Measurements from ENCODE around the gene ZBTB7C.

ZBTB7C gene

DNA sequence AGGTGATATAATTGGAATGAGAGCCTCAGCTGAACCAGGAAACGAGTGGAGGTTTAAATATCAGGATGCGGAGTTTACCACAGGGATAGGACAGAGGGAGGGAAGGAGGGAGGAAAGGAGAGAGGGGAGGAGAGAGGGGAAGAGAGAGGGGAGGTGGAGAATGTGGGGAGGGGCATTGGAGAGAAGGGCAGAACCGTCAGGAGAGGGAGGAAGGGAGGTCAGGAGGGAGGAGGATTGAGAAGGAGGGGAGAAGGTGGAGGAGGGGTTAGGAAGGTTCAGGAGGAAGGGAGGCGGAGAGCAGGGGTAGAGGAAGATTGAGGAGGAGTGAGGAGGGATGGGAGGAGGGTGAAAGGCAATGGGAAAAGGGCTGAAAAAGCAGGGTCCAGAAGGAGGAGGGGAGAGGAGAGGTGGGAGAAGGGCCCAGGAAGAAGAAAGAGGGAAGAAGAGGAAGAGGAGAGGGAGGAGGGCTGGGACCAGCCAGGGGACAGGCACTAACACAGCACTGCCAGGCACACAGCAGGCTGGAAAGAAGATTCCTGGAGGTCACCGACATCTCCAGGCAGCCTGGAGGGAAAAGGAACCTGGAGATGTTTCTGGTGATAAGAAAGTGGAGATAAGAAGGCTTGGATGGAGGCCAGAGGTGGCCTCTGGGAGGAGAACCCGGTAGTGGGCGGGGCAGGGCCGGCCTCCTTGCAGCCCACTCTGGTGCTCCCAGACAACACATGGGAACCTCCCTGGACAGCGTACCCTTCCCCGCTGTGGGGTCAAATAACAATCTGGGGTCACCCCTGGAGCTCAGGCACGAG, 302.0 kb downstream of the ZBTB7C start:
- Mint-ChIP-seq H3K9me3 (no peaks in the 10 kb centered on the region), H3K36me3 (no peaks in the 10 kb centered on the region), H3K4me1 (no peaks in the 10 kb centered on the region), H3K27ac (no peak overlapping the region), H3K27me3 (peaks cover 27 to 51% of the 10 kb centered on the region in 2 donors), H3K4me3 (no peak overlapping the region)
- no peak for DNase-seq
- ATAC-seq (replicated peaks): no peak

DNA sequence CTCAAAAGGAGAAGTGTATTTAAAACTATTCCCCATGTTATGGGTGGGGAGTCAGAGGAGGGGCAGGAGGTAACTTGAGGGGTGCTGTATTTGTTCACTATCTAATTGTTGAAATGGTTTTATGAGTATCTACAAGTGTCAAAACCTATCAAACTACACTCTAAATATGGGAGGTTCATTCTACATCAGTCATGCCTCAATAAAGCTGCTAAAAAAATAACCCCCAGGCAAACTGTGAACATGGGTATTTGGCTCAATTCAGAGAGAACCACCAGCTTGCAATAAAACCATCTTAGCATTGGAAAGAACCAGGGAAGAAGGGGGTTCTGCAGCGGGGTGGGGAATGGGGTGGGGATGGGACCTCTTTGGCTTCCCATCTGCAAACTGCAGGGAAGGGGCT, 302.7 kb downstream of the ZBTB7C start:
- ATAC-seq (replicated peaks) (no peak), DNase-seq (no peak)
- H3K9me3 Mint-ChIP-seq: no peaks in the 10 kb centered on the region
- H3K36me3 Mint-ChIP-seq: no peaks in the 10 kb centered on the region
- H3K4me3 Mint-ChIP-seq: no peak overlapping the region
- H3K4me1 Mint-ChIP-seq: no peaks in the 10 kb centered on the region
- no peak overlapping the region for H3K27ac Mint-ChIP-seq
- peaks cover 27 to 51% of the 10 kb centered on the region in 2 donors for H3K27me3 Mint-ChIP-seq

DNA sequence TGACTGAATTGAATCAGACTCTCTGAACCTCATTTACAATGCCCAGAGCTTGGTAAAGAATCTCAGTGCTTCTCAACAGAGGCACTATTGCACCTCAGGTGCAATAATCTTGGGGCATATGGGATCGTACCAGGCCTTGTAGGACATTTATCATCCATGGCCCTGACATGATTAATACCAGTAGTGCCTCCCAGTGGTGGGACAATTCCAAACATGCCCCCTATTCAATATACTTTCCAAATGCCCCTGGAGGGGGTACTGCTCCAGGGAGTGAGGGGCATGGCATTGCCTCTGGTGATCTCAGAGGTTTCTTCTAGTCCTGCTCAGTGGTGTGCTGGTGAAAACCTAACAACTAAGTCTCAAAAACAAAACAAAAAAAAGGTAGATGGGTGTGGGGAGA, 303.9 kb downstream of the ZBTB7C start:
- ATAC-seq (replicated peaks) (no peak), DNase-seq (no peak)
- peaks cover 31 to 57% of the 10 kb centered on the region in 2 donors for H3K27me3 Mint-ChIP-seq
- no peak overlapping the region for H3K4me3 Mint-ChIP-seq
- no peaks in the 10 kb centered on the region for H3K9me3 Mint-ChIP-seq
- H3K36me3 Mint-ChIP-seq: no peaks in the 10 kb centered on the region
- H3K4me1 Mint-ChIP-seq: no peaks in the 10 kb centered on the region
- H3K27ac Mint-ChIP-seq: no peak overlapping the region

DNA sequence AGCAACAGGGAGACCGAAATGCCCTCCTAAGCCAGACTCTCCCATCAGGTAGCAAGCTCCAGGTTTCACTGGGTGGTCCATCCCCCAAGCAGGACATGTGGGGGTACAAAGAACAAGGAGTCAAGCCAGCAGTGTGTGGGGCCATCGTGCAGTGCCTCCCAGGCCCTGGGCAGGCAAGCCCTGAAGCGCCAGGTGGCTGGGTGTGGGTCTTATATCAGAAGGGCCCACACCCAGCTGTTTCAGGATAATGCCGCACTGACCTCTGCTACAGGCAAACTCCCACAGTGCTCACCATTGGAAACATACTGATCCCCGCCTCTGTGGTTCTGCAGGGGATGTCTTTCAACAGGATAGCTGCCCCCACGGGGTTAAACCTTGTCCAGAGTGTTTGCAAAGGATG, 304.5 kb downstream of the ZBTB7C start:
- ATAC-seq (replicated peaks): no peak
- no peaks in the 10 kb centered on the region for H3K36me3 Mint-ChIP-seq
- H3K9me3 Mint-ChIP-seq: no peaks in the 10 kb centered on the region
- DNase-seq: no peak
- no peak overlapping the region for H3K4me3 Mint-ChIP-seq
- no peak overlapping the region for H3K27ac Mint-ChIP-seq
- peaks cover 35 to 57% of the 10 kb centered on the region in 2 donors for H3K27me3 Mint-ChIP-seq
- H3K4me1 Mint-ChIP-seq: no peaks in the 10 kb centered on the region

DNA sequence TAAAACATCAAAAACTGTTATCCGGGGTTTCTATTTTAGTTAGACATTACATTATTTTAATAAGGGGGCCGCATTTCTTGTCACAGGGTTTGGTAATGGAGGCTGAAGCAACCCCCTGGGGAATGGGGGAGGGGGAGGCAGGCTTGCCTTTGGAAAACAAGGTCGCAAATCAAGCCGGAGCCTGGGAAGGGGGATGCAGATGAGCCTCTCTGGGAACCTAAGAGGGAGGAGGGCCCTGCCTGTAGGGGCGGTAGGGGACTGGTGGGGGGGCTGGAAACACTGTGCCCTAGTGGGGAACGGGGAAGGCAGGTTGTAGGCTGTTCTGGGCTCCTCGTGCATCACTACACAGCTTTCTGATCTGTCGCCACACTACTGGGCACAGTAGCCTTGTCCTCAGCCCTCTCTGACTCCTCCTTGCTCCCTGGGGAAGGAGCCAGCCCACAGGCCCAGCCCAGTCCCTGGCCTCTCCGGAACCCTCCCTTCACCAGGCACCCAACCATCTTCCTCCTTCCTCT, 308.5 kb downstream of the ZBTB7C start:
- H3K4me1 Mint-ChIP-seq: no peaks in the 10 kb centered on the region
- H3K27ac Mint-ChIP-seq: no peak overlapping the region
- no peaks in the 10 kb centered on the region for H3K9me3 Mint-ChIP-seq
- H3K4me3 Mint-ChIP-seq: no peak overlapping the region
- ATAC-seq (replicated peaks) (no peak), DNase-seq (no peak)
- H3K36me3 Mint-ChIP-seq: no peaks in the 10 kb centered on the region
- peaks cover 22 to 30% of the 10 kb centered on the region in 2 donors for H3K27me3 Mint-ChIP-seq

DNA sequence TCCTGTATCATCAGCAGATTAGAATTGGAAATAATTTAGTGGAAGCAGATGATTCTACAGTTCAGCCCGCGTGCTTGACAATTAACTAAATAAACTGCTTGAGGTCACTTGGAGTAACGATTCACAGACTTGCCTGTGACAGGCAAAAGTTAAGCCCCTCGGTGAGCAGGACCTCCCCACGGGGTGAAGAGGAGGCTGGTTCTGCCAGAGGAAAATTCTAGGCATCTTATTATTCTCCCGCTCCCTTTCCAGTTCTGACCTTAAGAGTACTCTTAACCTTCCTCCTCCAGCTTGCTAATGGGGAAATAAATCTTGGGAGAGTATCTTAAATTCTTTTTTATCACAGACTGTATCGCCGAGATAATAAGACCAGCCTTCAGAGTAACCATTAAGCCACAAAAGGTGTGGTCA, 309.0 kb downstream of the ZBTB7C start:
- H3K36me3 Mint-ChIP-seq: no peaks in the 10 kb centered on the region
- no peaks in the 10 kb centered on the region for H3K9me3 Mint-ChIP-seq
- no peak overlapping the region for H3K27ac Mint-ChIP-seq
- no peak overlapping the region for H3K4me3 Mint-ChIP-seq
- H3K4me1 Mint-ChIP-seq: no peaks in the 10 kb centered on the region
- ATAC-seq (replicated peaks) (no peak), DNase-seq (no peak)
- peaks cover 19 to 26% of the 10 kb centered on the region in 2 donors for H3K27me3 Mint-ChIP-seq

DNA sequence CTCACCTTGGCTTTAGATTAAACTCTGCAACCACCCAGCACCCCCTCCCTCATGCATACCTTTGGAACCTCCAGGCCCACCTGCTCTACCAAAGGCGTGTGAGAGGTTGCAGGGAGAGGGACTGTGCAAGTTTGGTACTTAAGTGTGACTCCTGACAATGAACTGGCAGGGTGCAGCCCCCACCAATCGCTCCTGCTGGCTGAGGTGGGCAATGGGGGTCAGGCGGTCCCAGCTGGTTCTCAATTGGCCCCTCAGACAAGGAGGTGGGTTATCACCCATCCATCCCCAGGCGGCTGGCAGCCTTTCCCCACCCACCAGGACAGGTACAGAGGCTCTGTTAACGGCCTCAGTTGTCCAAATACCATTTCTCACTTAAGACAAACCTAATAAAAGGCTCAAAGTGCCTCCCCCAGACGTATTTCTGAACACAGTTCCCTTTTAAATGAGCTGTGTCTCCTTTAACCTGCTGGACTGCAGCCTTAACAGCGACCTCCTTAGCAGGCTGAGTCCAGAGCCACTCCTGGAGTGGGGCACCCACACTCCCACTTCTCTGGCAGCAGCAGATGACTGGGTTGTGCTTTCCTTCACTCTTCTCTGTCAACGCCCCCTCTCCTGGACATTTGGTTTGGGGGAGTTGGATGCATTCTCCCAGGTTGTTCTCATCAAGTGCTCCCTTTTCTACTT, 309.6 kb downstream of the ZBTB7C start:
- peaks cover 19 to 21% of the 10 kb centered on the region in 2 donors for H3K27me3 Mint-ChIP-seq
- H3K36me3 Mint-ChIP-seq: no peaks in the 10 kb centered on the region
- no peak overlapping the region for H3K4me3 Mint-ChIP-seq
- H3K27ac Mint-ChIP-seq: no peak overlapping the region
- ATAC-seq (replicated peaks): no peak
- DNase-seq: no peak
- H3K9me3 Mint-ChIP-seq: no peaks in the 10 kb centered on the region
- H3K4me1 Mint-ChIP-seq: no peaks in the 10 kb centered on the region

DNA sequence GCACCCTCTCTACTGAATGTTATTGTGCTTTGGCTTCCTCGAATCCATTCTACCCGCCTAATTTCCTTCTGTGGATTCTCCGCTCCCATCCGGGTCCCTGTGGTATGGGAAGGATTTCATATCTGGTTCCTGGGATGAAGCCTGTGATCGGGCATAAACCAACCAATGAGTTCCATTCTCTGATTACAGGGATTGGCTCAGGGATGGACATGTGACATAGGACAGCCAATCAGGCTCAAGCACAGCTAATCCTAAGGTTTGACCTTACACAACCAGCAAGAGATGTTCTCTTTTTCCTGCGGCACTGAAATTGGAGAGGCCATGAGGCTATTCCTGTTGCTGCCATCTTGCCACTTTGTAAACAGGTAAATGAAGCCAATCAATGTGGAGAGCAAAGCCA, 310.6 kb downstream of the ZBTB7C start:
- H3K4me1 Mint-ChIP-seq: no peaks in the 10 kb centered on the region
- no peaks in the 10 kb centered on the region for H3K36me3 Mint-ChIP-seq
- no peaks in the 10 kb centered on the region for H3K9me3 Mint-ChIP-seq
- ATAC-seq (replicated peaks) (no peak), DNase-seq (no peak)
- H3K4me3 Mint-ChIP-seq: no peak overlapping the region
- no peak overlapping the region for H3K27ac Mint-ChIP-seq
- H3K27me3 Mint-ChIP-seq: peaks cover 18 to 23% of the 10 kb centered on the region in 2 donors

DNA sequence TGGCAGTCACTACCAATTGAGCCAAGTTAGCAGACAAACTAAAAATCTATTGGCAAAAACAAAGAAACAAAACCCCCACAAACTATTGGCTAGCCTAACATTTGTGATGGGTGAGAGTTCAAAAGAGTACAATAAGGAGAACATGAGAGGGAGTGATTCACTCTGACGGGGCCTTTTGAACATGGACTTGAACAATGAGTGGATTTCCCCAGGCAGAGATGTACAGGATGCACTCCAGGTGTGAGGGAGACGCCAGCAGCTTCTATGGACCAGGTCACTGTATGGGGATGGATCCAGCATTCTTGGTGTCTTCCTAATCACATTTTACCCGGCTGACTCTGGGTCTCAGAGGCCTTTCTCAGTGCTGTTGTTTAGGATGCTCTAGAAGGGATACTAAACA, 311.2 kb downstream of the ZBTB7C start:
- H3K9me3 Mint-ChIP-seq: no peaks in the 10 kb centered on the region
- no peak overlapping the region for H3K4me3 Mint-ChIP-seq
- peaks cover 22 to 28% of the 10 kb centered on the region in 2 donors for H3K27me3 Mint-ChIP-seq
- H3K36me3 Mint-ChIP-seq: no peaks in the 10 kb centered on the region
- H3K27ac Mint-ChIP-seq: no peak overlapping the region
- DNase-seq (no peak), ATAC-seq (replicated peaks) (no peak)
- no peaks in the 10 kb centered on the region for H3K4me1 Mint-ChIP-seq

DNA sequence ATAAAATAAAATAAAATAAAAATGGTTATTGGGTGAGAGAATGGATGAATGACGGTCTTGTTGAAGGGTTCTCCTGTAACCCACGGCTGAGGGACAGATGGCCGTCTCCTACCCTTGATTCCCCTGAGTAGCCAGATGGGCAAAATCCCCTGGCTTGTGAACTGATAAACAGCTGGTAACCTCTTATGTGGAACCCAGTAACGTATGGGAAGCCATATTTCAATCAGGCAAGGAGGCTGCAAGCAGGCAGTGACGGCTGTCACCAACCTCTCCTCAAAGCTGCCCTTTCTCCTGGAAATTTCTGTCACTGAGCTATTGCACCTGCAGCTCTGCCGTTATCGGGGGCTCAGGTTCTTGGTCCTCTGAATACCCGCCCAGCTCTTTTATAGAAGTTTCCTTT, 313.5 kb downstream of the ZBTB7C start:
- Mint-ChIP-seq H3K9me3 (no peaks in the 10 kb centered on the region), H3K36me3 (no peaks in the 10 kb centered on the region)
- ATAC-seq (replicated peaks): no peak

DNA sequence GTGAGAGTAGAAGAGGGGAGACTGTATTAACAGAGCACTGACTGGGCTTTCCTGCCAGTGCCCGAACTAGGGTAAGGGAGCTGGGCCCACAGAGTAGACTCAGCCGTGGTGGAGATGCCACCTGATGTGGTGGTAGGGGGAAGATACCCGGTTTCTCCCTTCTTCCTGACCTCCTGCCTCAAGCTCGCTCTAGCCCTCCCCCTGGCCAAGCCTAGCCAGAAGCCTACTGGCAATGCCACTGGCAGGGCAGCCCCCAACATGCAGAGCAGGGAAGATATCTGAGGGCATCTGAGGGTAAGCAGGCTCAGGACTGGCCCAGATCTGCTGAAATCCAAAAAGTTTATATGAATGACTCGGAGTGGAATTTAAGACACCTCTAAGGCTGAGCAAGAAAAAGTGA, 316.1 kb downstream of the ZBTB7C start:
- Mint-ChIP-seq H3K4me1 (no peaks in the 10 kb centered on the region), H3K27ac (no peak overlapping the region), H3K27me3 (peaks cover 20 to 25% of the 10 kb centered on the region in 2 donors), H3K4me3 (no peak overlapping the region), H3K9me3 (no peaks in the 10 kb centered on the region), H3K36me3 (no peaks in the 10 kb centered on the region)
- ATAC-seq (replicated peaks) (no peak), DNase-seq (no peak)

More for the DNA sequence above, 313.5 kb downstream of the ZBTB7C start:
- peaks cover 20 to 28% of the 10 kb centered on the region in 2 donors for H3K27me3 Mint-ChIP-seq
- DNase-seq: no peak
- H3K4me1 Mint-ChIP-seq: no peaks in the 10 kb centered on the region
- H3K27ac Mint-ChIP-seq: no peak overlapping the region
- H3K4me3 Mint-ChIP-seq: no peak overlapping the region

DNA sequence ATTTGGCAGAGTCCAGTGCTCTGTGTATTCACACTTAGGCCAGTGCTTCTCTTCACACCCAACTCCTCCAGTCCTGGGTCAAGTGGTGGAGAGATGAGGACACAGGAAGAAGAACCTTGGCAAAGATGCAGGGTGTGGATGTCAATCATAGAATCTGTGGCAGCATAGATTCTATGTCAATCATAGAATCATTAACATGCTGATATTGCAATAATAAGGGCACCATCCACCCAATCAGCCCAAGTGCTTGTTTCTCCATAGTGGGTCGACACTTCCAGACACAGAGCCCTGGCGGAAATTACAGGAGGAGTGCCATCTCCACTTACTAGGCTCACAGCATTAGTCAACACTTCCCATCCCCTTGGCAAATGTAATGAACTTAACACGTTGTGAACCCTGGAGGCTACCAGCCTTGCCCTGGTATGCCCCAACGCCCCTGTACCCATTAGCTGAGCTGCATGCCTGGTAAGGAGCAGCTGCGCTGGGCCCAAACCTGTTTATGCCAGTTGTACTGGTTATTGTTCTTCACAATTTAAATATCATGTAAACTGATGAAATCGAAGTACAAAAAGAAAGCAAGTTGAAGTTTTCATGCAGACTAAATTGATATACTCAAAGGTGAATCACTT, 317.2 kb downstream of the ZBTB7C start:
- no peaks in the 10 kb centered on the region for H3K9me3 Mint-ChIP-seq
- H3K36me3 Mint-ChIP-seq: no peaks in the 10 kb centered on the region
- no peak overlapping the region for H3K27ac Mint-ChIP-seq
- H3K4me3 Mint-ChIP-seq: no peak overlapping the region
- DNase-seq: no peak
- no peak for ATAC-seq (replicated peaks)
- peaks cover 20 to 22% of the 10 kb centered on the region in 2 donors for H3K27me3 Mint-ChIP-seq
- no peaks in the 10 kb centered on the region for H3K4me1 Mint-ChIP-seq

DNA sequence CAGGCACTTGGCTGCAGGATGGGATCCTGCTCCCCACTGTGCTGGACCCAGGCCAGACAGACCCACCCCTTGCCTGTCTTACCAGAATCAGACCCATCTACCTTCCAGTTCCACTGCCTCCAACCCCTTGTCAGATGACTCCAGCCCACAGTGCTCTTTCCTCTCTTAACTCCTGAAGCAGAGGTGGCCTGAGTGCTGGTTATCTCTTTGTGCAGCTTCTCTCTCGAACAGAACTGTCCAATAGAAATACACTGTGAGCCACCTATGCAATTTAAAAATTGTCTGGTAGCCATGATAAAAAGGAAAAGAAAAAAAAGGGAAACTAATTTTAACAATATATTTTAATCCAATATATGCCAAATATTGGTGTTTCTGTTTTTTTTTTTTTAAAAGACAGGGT, 318.5 kb downstream of the ZBTB7C start:
- no peak for ATAC-seq (replicated peaks)
- no peak overlapping the region for H3K27ac Mint-ChIP-seq
- peaks cover 15 to 23% of the 10 kb centered on the region in 2 donors for H3K27me3 Mint-ChIP-seq

DNA sequence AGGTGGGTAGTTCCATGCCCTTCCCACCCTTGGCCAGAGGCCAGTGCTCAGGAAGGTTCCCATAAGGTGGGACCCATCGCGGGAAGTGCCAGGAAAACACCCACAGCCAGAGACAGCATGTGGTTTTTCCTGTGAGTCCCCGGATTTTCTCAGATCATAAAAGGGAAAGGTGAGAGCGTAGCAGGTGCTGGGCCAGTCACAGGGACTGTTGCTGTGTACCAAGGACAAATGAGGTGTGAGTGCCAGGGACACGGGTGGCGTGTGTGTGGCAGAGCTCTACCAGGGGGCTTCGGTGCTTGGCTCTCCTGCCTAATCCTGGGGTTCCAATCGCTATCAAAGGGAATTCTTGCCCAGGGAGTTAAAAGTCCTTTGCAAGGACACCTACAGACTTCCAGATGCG, 319.2 kb downstream of the ZBTB7C start:
- DNase-seq: no peak
- Mint-ChIP-seq H3K36me3 (no peaks in the 10 kb centered on the region), H3K27me3 (peaks cover 15 to 23% of the 10 kb centered on the region in 2 donors), H3K27ac (no peak overlapping the region), H3K4me1 (no peaks in the 10 kb centered on the region), H3K9me3 (no peaks in the 10 kb centered on the region), H3K4me3 (no peak overlapping the region)
- no peak for ATAC-seq (replicated peaks)

More for the DNA sequence above, 318.5 kb downstream of the ZBTB7C start:
- Mint-ChIP-seq H3K9me3 (no peaks in the 10 kb centered on the region), H3K4me1 (no peaks in the 10 kb centered on the region), H3K4me3 (no peak overlapping the region), H3K36me3 (no peaks in the 10 kb centered on the region)
- no peak for DNase-seq

All from stimulated activated naive B cell treated with anti-CD40 and anti-IgM and Interleukin-4, amounts not matched to agents 10 μg/mL and 1 μg/mL and 100 μg/mL, for 72 hours (primary cell).